Activated CD8-positive, alpha-beta memory T cell treated with anti-CD3 and anti-CD28 coated beads, Interleukin-2, amount 10 ng/mL, durations not matched to agents 7 days and 5 days (primary cell): ENCODE data around the gene DMD. TPM values are rescaled to one million over a fixed set of nuclear protein-coding genes. Genes with fewer than 3 reads are reported as not detected.

Source experiments
- ATAC-seq: fragments of 150-1000 bp; cut with Tn5 transposase; one replicate; pipeline ENCODE4 v1.10.0; 2021; ENCODE audit warnings: moderate library complexity
- CTCF ChIA-PET: fragments of 350-600 bp; sonication (Branson Sonifier 250); formaldehyde crosslinking; loops from one replicate; lab custom pipeline; 2021; ENCODE audit warnings: antibody characterized with exemption; lab: Charles Lee
- DNase-seq: peaks from one replicate; pipeline ENCODE4 v3.0.0-alpha.2; 2020
- H3K27ac Mint-ChIP-seq: one replicate; pipeline ENCODE4 v1.8.0; 2021; ENCODE audit warnings: mild to moderate bottlenecking, mixed read lengths
- H3K27me3 Mint-ChIP-seq: one replicate; pipeline ENCODE4 v1.8.0; 2021; ENCODE audit warnings: mixed read lengths
- H3K36me3 Mint-ChIP-seq: one replicate; pipeline ENCODE4 v1.8.0; 2021; ENCODE audit warnings: mild to moderate bottlenecking, mixed read lengths
- H3K4me1 Mint-ChIP-seq: one replicate; pipeline ENCODE4 v1.8.0; 2021; ENCODE audit warnings: mixed read lengths
- H3K4me3 Mint-ChIP-seq: one replicate; pipeline ENCODE4 v1.8.0; 2021; ENCODE audit warnings: mild to moderate bottlenecking, moderate library complexity, mixed read lengths
- H3K9me3 Mint-ChIP-seq: one replicate; pipeline ENCODE4 v1.8.0; 2022; ENCODE audit warnings: low read depth, mixed read lengths
- total RNA-seq, 2 experiments: library from RNA; stranded (reverse); gene quantifications; one replicate each; pipeline ENCODE4 v1.2.3, GENCODE V29; 2021

The DMD gene
- total RNA-seq, 2 experiments from 2014 or later = 0.32 to 8.4 TPM

- Mint-ChIP-seq H3K27me3 (no peaks in the 10 kb centered on the region), H3K4me3 (no peak overlapping the region), H3K9me3 (no peaks in the 10 kb centered on the region), H3K27ac (no peak overlapping the region), H3K36me3 (no peaks in the 10 kb centered on the region), H3K4me1 (no peaks in the 10 kb centered on the region)
- CTCF ChIA-PET = no interaction called here
- ATAC-seq = no peak
- no peak for DNase-seq
Observed at GRCh38 chrX:31697294-31697916, 1513.9 kb downstream of the DMD start.

- Mint-ChIP-seq H3K36me3 (no peaks in the 10 kb centered on the region), H3K4me3 (no peak overlapping the region), H3K27ac (no peak overlapping the region), H3K4me1 (no peaks in the 10 kb centered on the region), H3K27me3 (no peaks in the 10 kb centered on the region), H3K9me3 (no peaks in the 10 kb centered on the region)
- CTCF ChIA-PET = no interaction called here
- no peak for DNase-seq
- ATAC-seq = no peak
Observed at GRCh38 chrX:31679861-31680260, 1531.5 kb downstream of the DMD start.

- no peaks in the 10 kb centered on the region for H3K36me3 Mint-ChIP-seq
- H3K9me3 Mint-ChIP-seq = no peaks in the 10 kb centered on the region
- no peaks in the 10 kb centered on the region for H3K27me3 Mint-ChIP-seq
- H3K27ac Mint-ChIP-seq = no peak overlapping the region
- DNase-seq (no peak), ATAC-seq (no peak)
- CTCF ChIA-PET = no interaction called here
- no peaks in the 10 kb centered on the region for H3K4me1 Mint-ChIP-seq
- H3K4me3 Mint-ChIP-seq = no peak overlapping the region
Observed at GRCh38 chrX:31670245-31670644, 1541.1 kb downstream of the DMD start.

GRCh38 chrX:31665454-31665853, 1545.9 kb downstream of the DMD start:
- ATAC-seq = no peak
- no peak for DNase-seq
- CTCF ChIA-PET = no interaction called here
- no peaks in the 10 kb centered on the region for H3K36me3 Mint-ChIP-seq
- no peak overlapping the region for H3K27ac Mint-ChIP-seq
- no peaks in the 10 kb centered on the region for H3K9me3 Mint-ChIP-seq
- no peak overlapping the region for H3K4me3 Mint-ChIP-seq
- H3K27me3 Mint-ChIP-seq = no peaks in the 10 kb centered on the region
- H3K4me1 Mint-ChIP-seq = no peaks in the 10 kb centered on the region

GRCh38 chrX:31663172-31663571, 1548.2 kb downstream of the DMD start:
- H3K4me3 Mint-ChIP-seq = no peak overlapping the region
- CTCF ChIA-PET = no interaction called here

GRCh38 chrX:31661280-31661810, 1550.0 kb downstream of the DMD start:
- ATAC-seq = no peak
- Mint-ChIP-seq H3K9me3 (no peaks in the 10 kb centered on the region), H3K27me3 (no peaks in the 10 kb centered on the region), H3K4me3 (no peak overlapping the region), H3K36me3 (no peaks in the 10 kb centered on the region), H3K27ac (no peak overlapping the region), H3K4me1 (no peaks in the 10 kb centered on the region)
- no peak for DNase-seq
- CTCF ChIA-PET = no interaction called here

More at GRCh38 chrX:31663172-31663571, 1548.2 kb downstream of the DMD start:
- Mint-ChIP-seq H3K9me3 (no peaks in the 10 kb centered on the region), H3K36me3 (no peaks in the 10 kb centered on the region), H3K4me1 (no peaks in the 10 kb centered on the region), H3K27ac (no peak overlapping the region), H3K27me3 (no peaks in the 10 kb centered on the region)
- ATAC-seq (no peak), DNase-seq (no peak)

GRCh38 chrX:31658360-31658759, 1553.0 kb downstream of the DMD start:
- ATAC-seq (no peak), DNase-seq (no peak)
- H3K27me3 Mint-ChIP-seq = no peaks in the 10 kb centered on the region
- H3K27ac Mint-ChIP-seq = no peak overlapping the region
- CTCF ChIA-PET = interaction anchor here (1.4 kb wide), 1 partner anchor 923 kb away, joined by 3 read pairs; no protein-coding TSS in a partner anchor
- H3K36me3 Mint-ChIP-seq = no peaks in the 10 kb centered on the region
- H3K4me1 Mint-ChIP-seq = no peaks in the 10 kb centered on the region
- no peaks in the 10 kb centered on the region for H3K9me3 Mint-ChIP-seq
- no peak overlapping the region for H3K4me3 Mint-ChIP-seq

GRCh38 chrX:31656013-31656412, 1555.3 kb downstream of the DMD start:
- Mint-ChIP-seq H3K4me1 (no peaks in the 10 kb centered on the region), H3K27ac (no peak overlapping the region), H3K9me3 (no peaks in the 10 kb centered on the region), H3K4me3 (no peak overlapping the region), H3K27me3 (no peaks in the 10 kb centered on the region), H3K36me3 (no peaks in the 10 kb centered on the region)
- DNase-seq (no peak), ATAC-seq (no peak)
- CTCF ChIA-PET = no interaction called here

GRCh38 chrX:31653422-31653821, 1557.9 kb downstream of the DMD start:
- CTCF ChIA-PET = no interaction called here
- DNase-seq (no peak), ATAC-seq (no peak)
- Mint-ChIP-seq H3K9me3 (no peaks in the 10 kb centered on the region), H3K27me3 (no peaks in the 10 kb centered on the region), H3K4me1 (no peaks in the 10 kb centered on the region), H3K27ac (no peak overlapping the region), H3K36me3 (no peaks in the 10 kb centered on the region), H3K4me3 (no peak overlapping the region)

GRCh38 chrX:31652650-31653049, 1558.7 kb downstream of the DMD start:
- no peaks in the 10 kb centered on the region for H3K36me3 Mint-ChIP-seq
- CTCF ChIA-PET = no interaction called here
- DNase-seq = no peak
- no peaks in the 10 kb centered on the region for H3K9me3 Mint-ChIP-seq
- H3K4me1 Mint-ChIP-seq = no peaks in the 10 kb centered on the region
- no peak overlapping the region for H3K4me3 Mint-ChIP-seq
- no peak overlapping the region for H3K27ac Mint-ChIP-seq
- H3K27me3 Mint-ChIP-seq = no peaks in the 10 kb centered on the region
- ATAC-seq = no peak

- DNase-seq (no peak), ATAC-seq (no peak)
- no peaks in the 10 kb centered on the region for H3K4me1 Mint-ChIP-seq
- H3K27ac Mint-ChIP-seq = no peak overlapping the region
- H3K27me3 Mint-ChIP-seq = no peaks in the 10 kb centered on the region
- H3K36me3 Mint-ChIP-seq = no peaks in the 10 kb centered on the region
- no peaks in the 10 kb centered on the region for H3K9me3 Mint-ChIP-seq
- CTCF ChIA-PET = no interaction called here
- H3K4me3 Mint-ChIP-seq = no peak overlapping the region
Observed at GRCh38 chrX:31649201-31649600, 1562.1 kb downstream of the DMD start.

- CTCF ChIA-PET = no interaction called here
Observed at GRCh38 chrX:31633349-31633748, 1578.0 kb downstream of the DMD start.

GRCh38 chrX:31629195-31629594, 1582.2 kb downstream of the DMD start:
- Mint-ChIP-seq H3K27me3 (no peaks in the 10 kb centered on the region), H3K4me3 (no peak overlapping the region), H3K9me3 (no peaks in the 10 kb centered on the region), H3K27ac (no peak overlapping the region), H3K4me1 (no peaks in the 10 kb centered on the region), H3K36me3 (no peaks in the 10 kb centered on the region)
- no peak for ATAC-seq
- no peak for DNase-seq
- CTCF ChIA-PET = no interaction called here

More at GRCh38 chrX:31633349-31633748, 1578.0 kb downstream of the DMD start:
- Mint-ChIP-seq H3K9me3 (no peaks in the 10 kb centered on the region), H3K4me1 (no peaks in the 10 kb centered on the region), H3K4me3 (no peak overlapping the region), H3K27me3 (no peaks in the 10 kb centered on the region), H3K36me3 (no peaks in the 10 kb centered on the region), H3K27ac (no peak overlapping the region)
- DNase-seq = no peak
- no peak for ATAC-seq

GRCh38 chrX:31609130-31609529, 1602.2 kb downstream of the DMD start:
- Mint-ChIP-seq H3K27ac (no peak overlapping the region), H3K36me3 (no peaks in the 10 kb centered on the region), H3K4me3 (no peak overlapping the region), H3K9me3 (no peaks in the 10 kb centered on the region), H3K27me3 (no peaks in the 10 kb centered on the region), H3K4me1 (no peaks in the 10 kb centered on the region)
- ATAC-seq = no peak
- CTCF ChIA-PET = no interaction called here
- DNase-seq = no peak
